Fibroblast of skin of left quadriceps (primary cell): ENCODE data around the gene GTF2IRD2.
A peak's percentile ranks its signal among the peaks of the same experiment; 100 is the strongest.
"Not testable (repeated sequence)": the region's sequence is repeated elsewhere in the genome, so short reads cannot be mapped to it uniquely, and the experiment has no call there.

Experiments used
- DNase-seq, 2 experiments: peaks; one replicate each; pipeline ENCODE4 v3.0.0-alpha.2; 2013; ENCODE audit warnings: low read depth in 2 of 2

The GTF2IRD2 gene

DNA sequence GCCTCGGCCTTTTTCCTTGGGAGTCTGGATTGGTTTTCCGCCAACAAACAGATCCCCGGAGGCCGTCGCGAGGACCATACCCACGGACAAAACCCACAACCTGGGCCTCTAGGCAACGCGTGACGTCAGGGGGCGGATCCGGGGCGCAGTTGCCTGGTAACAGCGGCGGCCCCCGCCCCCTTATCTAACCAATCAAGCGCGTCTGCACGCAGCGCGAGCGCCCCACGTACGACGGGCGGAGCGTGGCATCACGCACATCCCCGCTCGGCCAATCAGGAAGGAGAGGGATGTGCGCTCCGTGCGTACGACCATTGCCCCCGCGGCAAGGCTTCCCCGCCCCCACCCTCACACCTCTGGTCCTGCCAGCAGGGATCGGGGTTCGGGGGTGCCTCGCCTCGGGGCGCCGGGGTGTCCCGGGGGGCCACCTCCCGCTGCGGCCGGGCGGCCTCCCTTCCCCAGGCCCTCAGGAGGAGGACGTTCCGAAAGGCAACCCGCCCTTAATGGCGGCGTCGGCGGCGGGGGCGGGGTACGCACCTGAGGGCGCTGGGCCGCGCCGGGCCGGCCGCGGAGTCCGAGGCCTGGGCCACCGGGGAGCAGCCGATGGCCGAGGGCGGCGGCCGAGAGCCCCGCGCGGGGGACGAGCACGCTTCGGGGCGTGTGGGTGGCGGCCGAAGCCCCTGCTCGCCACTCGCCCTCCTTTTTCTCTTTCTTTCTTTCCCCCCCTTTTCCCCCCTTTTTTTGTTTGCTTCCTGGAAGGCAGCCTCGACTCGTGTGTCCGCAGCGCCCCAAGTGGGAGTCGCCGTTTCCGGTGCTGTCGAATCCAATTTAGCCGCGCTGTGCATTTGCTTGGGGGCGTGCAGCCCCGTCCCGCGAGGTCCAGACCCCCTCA lies at the start of gene GTF2IRD2:
Gene GTF2IRD2, minus strand, starts transcription at position 773 of the 889 bp plus-strand sequence. CDS start 15,227 bp downstream, outside the sequence.
- not testable (repeated sequence) for DNase-seq

DNA sequence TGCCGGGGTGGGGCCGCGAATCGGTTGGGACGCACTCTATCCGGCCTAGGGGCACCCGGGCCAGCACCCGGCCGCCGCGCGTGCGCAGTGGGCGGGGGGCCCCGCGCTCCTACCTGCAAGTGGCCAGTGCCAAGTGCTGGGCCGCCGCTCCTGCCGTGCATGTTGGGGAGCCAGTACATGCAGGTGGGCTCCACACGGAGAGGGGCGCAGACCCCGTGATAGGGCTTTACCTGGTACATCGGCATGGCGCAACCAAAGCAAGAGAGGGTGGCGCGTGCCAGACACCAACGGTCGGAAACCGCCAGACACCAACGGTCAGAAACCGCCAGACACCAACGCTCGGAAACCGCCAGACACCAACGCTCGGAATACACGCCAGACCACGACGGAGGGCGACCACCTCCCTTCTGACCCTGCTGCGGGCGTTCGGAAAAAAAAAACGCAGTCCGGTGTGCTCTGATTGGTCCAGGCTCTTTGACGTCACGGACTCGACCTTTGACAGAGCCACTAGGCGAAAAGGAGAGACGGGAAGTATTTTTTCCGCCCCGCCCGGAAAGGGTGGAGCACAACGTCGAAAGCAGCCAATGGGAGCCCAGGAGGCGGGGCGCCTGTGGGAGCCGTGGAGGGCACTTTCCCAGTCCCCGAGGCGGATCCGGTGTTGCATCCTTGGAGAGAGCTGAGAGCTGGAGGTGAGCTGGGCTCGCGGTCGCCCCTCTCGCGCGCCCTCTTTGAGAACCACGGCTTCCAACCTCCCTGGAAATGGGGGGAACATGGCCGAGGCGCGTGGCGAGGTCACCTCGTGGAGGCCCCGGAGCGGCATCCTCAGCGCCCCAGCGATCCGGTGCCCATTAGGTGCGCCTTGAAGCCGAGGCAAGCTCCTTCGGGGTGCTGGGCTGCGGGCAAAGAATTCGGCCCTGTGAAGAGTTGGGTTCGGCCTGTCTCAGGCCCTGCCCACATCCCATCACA lies 39.0 kb upstream of the GTF2IRD2 start:
- peak; percentile 44 to 47 for DNase-seq

GRCh38 chr7:74889518-74890129 lies 38.2 kb upstream of the GTF2IRD2 start:
- not testable (repeated sequence) for DNase-seq

DNA sequence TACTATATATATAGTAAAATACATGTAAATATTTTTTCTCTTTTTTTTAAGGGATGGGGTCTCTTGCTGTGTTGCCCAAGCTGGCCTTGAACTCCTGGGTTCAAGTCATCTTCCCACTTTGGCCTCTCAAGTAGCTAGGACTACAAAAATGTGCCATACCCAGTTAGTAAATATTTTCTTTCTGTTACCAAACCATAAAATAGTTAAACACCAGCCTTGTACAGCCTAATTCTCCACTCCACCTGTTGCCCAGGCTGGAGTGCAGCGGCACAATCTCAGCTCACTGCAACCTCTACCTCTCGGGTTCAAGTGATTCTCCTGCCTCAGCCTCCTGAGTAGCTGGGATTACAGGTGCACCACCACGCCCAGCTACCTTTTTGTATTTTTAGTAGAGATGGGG lies 33.9 kb upstream of the GTF2IRD2 start:
- not testable (repeated sequence) for DNase-seq

GRCh38 chr7:74882110-74882509 lies 30.7 kb upstream of the GTF2IRD2 start:
- DNase-seq = not testable (repeated sequence)

- not testable (repeated sequence) for DNase-seq
Measured at GRCh38 chr7:74874748-74875512, 23.5 kb upstream of the GTF2IRD2 start.

DNA sequence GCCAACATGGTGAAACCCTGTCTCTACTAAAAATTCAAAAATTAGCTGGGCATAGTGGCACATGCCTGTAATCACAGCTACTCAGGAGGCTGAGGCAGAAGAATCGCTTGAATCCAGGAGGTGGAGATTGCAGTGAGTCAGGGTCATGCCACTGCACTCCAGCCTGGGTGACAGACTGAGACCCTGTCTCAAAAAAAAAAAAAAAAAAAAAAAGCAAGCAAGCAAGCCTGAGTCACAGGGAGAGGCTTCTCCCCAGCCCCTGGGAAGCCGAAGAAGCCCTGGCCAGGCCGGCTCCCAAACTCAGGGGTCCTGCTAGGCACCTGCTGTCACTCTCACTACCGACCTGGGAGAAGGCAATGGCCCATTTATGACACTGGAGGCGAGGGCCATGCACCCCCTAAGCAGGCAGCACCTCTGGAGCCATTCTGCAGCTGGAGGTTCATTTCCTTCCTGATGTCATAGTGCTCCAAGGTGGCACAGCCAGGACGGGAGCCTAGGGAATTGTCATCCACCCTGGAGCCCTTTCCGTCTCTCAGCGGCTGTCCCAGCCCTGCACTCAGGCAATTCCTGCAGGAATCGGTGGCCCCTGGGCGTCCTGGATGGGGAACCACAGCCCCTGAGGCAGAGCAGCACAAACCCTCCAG lies 22.8 kb upstream of the GTF2IRD2 start:
- DNase-seq = not testable (repeated sequence)

DNA sequence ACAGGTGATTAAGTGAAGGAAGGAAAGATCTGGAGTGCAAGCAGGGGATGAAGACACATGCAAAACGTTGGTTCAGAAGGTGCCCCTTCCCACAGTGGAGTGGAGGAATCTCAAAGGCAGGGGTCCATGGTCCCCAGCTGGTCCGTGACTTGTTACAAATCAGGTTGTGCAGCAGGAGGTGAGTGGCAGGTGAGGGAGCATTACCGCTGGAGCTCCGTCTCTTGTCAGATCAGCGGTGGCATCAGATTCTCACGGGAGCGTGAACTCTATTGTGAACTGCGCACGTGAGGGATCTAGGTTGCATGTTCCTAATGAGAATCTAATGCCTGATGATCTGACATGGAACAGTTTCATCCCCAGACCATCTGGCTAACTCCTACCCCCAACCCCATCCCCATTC lies 21.1 kb upstream of the GTF2IRD2 start:
- DNase-seq = not testable (repeated sequence)

- not testable (repeated sequence) for DNase-seq
Measured at GRCh38 chr7:74865777-74866176, 14.4 kb upstream of the GTF2IRD2 start.

DNA sequence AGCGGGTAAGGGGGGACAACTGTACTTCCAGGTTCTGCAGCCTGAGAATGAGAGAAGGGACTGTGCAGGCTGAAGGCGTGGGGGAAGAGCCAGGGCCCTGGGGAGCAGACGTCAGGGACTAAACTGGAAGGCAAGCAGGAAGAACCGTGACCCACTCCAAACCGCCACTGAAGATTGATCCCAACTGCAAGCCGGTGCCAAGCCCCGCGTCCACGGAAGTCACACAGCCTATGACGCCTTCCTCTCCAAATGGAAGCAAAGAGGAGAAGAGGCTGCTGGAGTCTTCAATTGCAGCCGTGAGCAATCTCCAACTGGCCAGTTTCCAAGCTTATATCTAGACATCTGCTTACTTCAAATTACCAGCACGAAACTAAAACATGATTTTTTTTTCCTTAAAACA lies 1.6 kb downstream of the GTF2IRD2 start:
- DNase-seq = not testable (repeated sequence)

DNA sequence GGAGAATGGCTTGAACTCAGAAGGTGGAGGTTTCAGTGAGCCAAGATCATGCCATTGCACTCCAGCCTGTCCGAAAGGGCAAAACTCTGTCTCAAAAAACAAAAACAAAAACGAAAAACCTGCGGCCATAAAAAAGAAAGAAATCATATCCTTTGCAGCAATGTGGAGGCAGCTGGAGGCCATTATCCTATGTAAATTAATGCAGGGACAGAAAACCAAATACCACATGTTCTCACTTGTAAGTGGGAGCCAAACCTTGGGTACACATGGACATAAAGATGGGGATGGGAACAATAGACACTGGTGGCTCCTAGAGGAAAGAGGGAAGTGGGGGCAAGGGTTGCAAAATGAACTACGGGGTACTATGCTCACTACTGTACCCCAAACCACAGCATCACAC lies 21.0 kb downstream of the GTF2IRD2 start:
- DNase-seq = not testable (repeated sequence)

- not testable (repeated sequence) for DNase-seq
Measured at GRCh38 chr7:74829959-74830358, 21.4 kb downstream of the GTF2IRD2 start.

DNA sequence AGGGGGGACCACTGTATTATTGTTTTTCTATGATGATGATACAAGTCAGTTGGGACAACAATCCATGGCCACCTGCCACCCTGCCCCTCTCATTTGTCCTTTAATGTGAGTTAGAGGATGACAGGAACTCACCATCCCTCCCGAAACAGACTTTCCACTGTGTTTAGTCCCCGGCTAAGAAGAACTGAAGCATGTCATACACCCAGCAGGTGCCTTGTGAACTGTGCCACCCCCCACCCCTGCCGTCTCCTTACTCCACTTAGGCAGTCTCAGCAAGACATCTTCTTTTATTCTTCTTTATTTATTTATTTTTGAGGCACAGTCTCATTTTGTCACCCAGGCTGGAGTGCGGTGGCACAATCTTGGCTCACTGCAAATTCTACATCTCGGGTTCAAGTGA lies 30.1 kb downstream of the GTF2IRD2 start:
- not testable (repeated sequence) for DNase-seq

DNA sequence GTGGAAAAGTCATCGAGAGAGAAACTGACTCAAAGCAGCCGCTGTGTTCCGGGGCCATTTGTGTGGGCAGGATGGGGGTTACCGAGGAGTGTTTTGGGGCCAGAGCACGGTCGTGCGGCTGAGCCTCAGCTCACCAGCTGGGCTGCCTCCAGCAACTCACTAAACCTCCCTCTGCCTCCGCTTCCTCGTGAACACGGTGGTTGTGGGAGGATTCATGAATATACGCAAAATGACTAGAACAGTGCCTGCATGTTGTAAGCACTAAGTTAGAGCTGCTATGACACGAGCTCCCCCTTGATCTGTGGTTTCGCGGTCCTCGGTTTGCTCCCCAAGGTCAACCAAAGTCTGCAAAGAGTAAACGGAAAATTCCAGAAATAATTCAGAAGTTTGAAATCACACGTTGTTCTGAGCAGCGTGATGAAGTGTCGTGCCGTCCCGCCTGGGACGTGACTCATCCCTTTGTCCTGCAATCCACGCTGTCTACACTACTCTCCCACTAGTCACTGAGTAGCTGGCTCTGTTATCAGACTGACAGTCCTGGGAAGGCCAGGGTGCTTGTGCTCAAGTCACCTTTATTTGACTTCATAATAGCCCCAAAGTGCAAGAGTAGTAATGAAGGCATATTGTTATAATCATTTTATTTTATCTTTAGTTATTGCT lies 31.1 kb downstream of the GTF2IRD2 start:
- not testable (repeated sequence) for DNase-seq

- not testable (repeated sequence) for DNase-seq
Measured at GRCh38 chr7:74815882-74816281, 35.5 kb downstream of the GTF2IRD2 start.

GRCh38 chr7:74798644-74799043 lies 52.8 kb downstream of the GTF2IRD2 start:
- DNase-seq = not testable (repeated sequence)

DNA sequence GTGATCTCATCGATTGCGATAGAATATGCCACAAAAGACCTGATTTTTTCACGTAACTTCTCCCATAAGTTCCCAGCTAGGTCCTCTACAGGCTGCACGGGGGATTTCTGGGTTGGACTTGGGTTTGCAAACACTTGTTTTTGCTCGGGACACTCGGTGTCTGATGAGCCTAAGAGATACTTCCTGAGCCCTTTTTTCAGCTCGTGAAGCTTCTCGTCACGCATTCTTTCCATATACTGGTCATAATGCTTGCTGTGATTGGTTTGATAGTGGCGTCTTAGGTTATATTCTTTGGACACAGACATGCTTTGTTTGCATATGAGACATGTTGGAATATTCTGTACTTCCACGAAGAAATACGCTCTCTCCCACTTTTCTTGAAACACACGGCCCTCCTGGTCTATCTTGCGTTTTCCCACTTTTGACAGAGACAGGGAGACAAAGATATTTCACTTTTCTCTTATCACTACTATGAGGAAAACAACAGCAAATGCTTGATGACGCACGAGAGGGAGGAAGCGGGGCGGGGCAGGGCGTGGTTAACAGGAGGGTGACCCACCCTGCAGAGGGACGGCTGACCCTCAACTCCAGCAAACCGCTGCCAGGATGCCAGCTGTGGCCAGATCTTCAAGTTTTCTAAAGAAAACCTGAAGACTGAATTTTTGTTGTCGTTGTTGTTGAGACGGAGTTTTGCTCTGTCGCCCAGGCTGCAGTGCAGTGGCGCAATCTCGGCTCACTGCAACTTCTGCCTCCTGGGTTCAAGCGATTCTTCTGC lies 53.4 kb downstream of the GTF2IRD2 start:
- not testable (repeated sequence) for DNase-seq

- DNase-seq = not testable (repeated sequence)
Measured at GRCh38 chr7:74789200-74789736, 62.1 kb downstream of the GTF2IRD2 start.
